Keratinocyte (primary cell): ENCODE measurements around the gene CATSPER4.

Source experiments
- EZH2 ChIP-seq: IDR thresholded peaks from one replicate; pipeline ENCODE4 v1.6.1; 2012; ENCODE audit warnings: inconsistent platforms, mild to moderate bottlenecking, low read length, moderate library complexity
- TF ChIP-seq, protein P1 (sequence below), 3 experiments: IDR thresholded peaks in 1 of 3; conservative IDR thresholded peaks in 1 of 3; optimal IDR thresholded peaks in 1 of 3; 2 replicates in 2 of 3; 3 replicates in 1 of 3; pipeline versions ENCODE3 to v1.5.1; 2011; ENCODE audit warnings: low read length in 3 of 3, mild to moderate bottlenecking in 3 of 3, moderate library complexity in 2 of 3, control low read depth in 1 of 3, inconsistent platforms in 1 of 3; ENCODE audit not compliant: insufficient read depth in 2 of 3; ENCODE audit errors: extremely low read depth in 1 of 3

DNA sequence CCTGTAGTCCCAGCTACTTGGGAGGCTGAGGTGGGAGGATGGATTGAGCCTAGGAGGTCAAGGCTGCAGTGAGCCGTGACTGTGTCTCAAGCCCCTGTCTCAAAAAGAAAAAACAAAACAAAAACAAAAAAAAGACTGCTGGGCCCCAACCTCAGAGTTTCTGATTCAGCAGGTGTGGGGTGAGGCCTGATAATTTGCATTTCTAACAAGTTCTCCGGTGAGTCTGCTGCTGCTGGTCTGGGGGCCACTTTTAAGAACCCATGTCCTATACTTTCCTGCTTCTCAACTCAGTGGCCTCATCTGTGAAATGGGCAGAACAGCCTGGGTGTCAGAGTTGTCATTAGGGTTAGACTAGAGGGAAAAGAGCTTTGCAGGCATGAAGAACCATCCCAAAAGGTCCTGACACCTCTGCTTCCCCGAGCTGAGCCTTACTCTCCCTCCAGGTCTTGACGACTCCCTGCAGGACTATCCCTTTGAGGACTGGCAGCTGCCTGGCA lies 10.3 kb upstream of the CATSPER4 start:
- TF ChIP-seq, protein P1, sequence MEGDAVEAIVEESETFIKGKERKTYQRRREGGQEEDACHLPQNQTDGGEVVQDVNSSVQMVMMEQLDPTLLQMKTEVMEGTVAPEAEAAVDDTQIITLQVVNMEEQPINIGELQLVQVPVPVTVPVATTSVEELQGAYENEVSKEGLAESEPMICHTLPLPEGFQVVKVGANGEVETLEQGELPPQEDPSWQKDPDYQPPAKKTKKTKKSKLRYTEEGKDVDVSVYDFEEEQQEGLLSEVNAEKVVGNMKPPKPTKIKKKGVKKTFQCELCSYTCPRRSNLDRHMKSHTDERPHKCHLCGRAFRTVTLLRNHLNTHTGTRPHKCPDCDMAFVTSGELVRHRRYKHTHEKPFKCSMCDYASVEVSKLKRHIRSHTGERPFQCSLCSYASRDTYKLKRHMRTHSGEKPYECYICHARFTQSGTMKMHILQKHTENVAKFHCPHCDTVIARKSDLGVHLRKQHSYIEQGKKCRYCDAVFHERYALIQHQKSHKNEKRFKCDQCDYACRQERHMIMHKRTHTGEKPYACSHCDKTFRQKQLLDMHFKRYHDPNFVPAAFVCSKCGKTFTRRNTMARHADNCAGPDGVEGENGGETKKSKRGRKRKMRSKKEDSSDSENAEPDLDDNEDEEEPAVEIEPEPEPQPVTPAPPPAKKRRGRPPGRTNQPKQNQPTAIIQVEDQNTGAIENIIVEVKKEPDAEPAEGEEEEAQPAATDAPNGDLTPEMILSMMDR (optimal IDR thresholded peaks at IDR 0.05 in 1 of 3, IDR thresholded peaks at IDR 0.05 in 1 of 3, conservative IDR thresholded peaks at IDR 0.05 in 1 of 3; ENCODE audit: extremely low read depth in 1 of 3, insufficient read depth in 2 of 3, low read length in 3 of 3) = no peak
- no peak for TF ChIP-seq EZH2
